IMR-90 (cell line): ENCODE measurements around the gene GALNT17.

Source experiments
- MXI1 ChIP-seq: IDR thresholded peaks from 2 replicates; pipeline ENCODE4 v1.6.1; 2012; ENCODE audit warnings: low read depth, mild to moderate bottlenecking, low read length, moderate library complexity, borderline replicate concordance
- POLR2A ChIP-seq: IDR thresholded peaks from 2 replicates; pipeline ENCODE4 v1.6.1; 2012; ENCODE audit warnings: mild to moderate bottlenecking, low read depth, low read length
- RCOR1 ChIP-seq: IDR thresholded peaks from 2 replicates; pipeline ENCODE4 v1.6.1; 2012; ENCODE audit warnings: mild to moderate bottlenecking, low read length, improper control_type of control experiment; ENCODE audit not compliant: insufficient replicate concordance
- TF ChIP-seq, protein P1 (sequence below): conservative IDR thresholded peaks from 2 replicates; pipeline ENCODE4 v1.5.1; 2012; ENCODE audit warnings: mild to moderate bottlenecking, low read depth, low read length, improper control_type of control experiment
- TF ChIP-seq, protein P2 (sequence below): fragments of 150-350 bp; IDR thresholded peaks from 2 replicates; pipeline ENCODE4 v1.6.1; 2016; ENCODE audit warnings: low read depth, mild to moderate bottlenecking, low read length, moderate library complexity, borderline replicate concordance

GRCh38 chr7:71300603-71301002, 168.7 kb downstream of the GALNT17 start:
- TF ChIP-seq MXI1 (no peak), RCOR1 (no peak), POLR2A (no peak)
- TF ChIP-seq, protein P1, sequence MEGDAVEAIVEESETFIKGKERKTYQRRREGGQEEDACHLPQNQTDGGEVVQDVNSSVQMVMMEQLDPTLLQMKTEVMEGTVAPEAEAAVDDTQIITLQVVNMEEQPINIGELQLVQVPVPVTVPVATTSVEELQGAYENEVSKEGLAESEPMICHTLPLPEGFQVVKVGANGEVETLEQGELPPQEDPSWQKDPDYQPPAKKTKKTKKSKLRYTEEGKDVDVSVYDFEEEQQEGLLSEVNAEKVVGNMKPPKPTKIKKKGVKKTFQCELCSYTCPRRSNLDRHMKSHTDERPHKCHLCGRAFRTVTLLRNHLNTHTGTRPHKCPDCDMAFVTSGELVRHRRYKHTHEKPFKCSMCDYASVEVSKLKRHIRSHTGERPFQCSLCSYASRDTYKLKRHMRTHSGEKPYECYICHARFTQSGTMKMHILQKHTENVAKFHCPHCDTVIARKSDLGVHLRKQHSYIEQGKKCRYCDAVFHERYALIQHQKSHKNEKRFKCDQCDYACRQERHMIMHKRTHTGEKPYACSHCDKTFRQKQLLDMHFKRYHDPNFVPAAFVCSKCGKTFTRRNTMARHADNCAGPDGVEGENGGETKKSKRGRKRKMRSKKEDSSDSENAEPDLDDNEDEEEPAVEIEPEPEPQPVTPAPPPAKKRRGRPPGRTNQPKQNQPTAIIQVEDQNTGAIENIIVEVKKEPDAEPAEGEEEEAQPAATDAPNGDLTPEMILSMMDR = no peak
- TF ChIP-seq, protein P2, sequence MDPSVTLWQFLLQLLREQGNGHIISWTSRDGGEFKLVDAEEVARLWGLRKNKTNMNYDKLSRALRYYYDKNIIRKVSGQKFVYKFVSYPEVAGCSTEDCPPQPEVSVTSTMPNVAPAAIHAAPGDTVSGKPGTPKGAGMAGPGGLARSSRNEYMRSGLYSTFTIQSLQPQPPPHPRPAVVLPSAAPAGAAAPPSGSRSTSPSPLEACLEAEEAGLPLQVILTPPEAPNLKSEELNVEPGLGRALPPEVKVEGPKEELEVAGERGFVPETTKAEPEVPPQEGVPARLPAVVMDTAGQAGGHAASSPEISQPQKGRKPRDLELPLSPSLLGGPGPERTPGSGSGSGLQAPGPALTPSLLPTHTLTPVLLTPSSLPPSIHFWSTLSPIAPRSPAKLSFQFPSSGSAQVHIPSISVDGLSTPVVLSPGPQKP = no peak
